Endothelial cell of umbilical vein (primary cell): ENCODE data around the gene MYOG. TPM values are rescaled to one million over a fixed set of nuclear protein-coding genes. Genes with fewer than 3 reads are reported as not detected.

Source experiments
- BruUV-seq: library from RNA; stranded (reverse); fragments of 400-500 nt; replicated peaks from 2 replicates; lab custom pipeline; 2021; lab: Mats Ljungman, UMichigan
- CTCF ChIA-PET: fragments of 300-600, 350-600 bp; sonication (Branson Sonifier 250); formaldehyde crosslinking; loops from one replicate; lab custom pipeline; 2021; ENCODE audit warnings: antibody characterized with exemption, inconsistent platforms; lab: Charles Lee
- POLR2A ChIA-PET: fragments of 300-600, 350-600 bp; sonication (Branson Sonifier 250); formaldehyde crosslinking; loops from one replicate; lab custom pipeline; 2021; ENCODE audit warnings: antibody characterized with exemption, inconsistent platforms; lab: Charles Lee
- DNase-seq: peaks from one replicate; pipeline ENCODE4 v3.0.0-alpha.2; 2011; ENCODE audit warnings: low read depth, low spot score
- FAIRE-seq: peaks from 2 replicates; lab custom pipeline; 2011; peaks lifted over from hg19 to GRCh38; lab: Jason Lieb, UNC
- H2AFZ ChIP-seq: 2 replicates; pipeline ENCODE4 v1.6.0; 2012; ENCODE audit warnings: low read depth, low read length, control low read depth, inconsistent platforms
- H3K27ac ChIP-seq: 2 replicates; pipeline ENCODE4 v1.5.1; 2011; ENCODE audit warnings: low read depth, mild to moderate bottlenecking, control low read depth, low read length, moderate library complexity; ENCODE audit not compliant: insufficient read depth
- H3K27me3 ChIP-seq, 2 experiments: 2 replicates each; pipeline versions ENCODE4 v1.6.0 to v1.6.1; 2011; ENCODE audit warnings: low read length in 2 of 2, mixed read lengths in 1 of 2; ENCODE audit not compliant: control insufficient read depth in 2 of 2, insufficient read depth in 2 of 2
- H3K36me3 ChIP-seq, 2 experiments: 2 replicates in 1 of 2; 3 replicates in 1 of 2; pipeline ENCODE4 v1.5.1; 2011; ENCODE audit warnings: low read length in 2 of 2, mild to moderate bottlenecking in 1 of 2, moderate library complexity in 1 of 2; ENCODE audit not compliant: control insufficient read depth in 2 of 2, insufficient read depth in 2 of 2; ENCODE audit errors: extremely low read depth in 1 of 2
- H3K4me1 ChIP-seq: 3 replicates; pipeline ENCODE4 v1.5.1; 2011; ENCODE audit warnings: mild to moderate bottlenecking, low read length; ENCODE audit not compliant: control insufficient read depth, insufficient read depth; ENCODE audit errors: extremely low read depth
- H3K4me2 ChIP-seq: 2 replicates; pipeline ENCODE4 v1.6.1; 2011; ENCODE audit warnings: low read length, control low read depth, mixed read lengths; ENCODE audit not compliant: insufficient read depth
- H3K4me3 ChIP-seq, 3 experiments: fragments of 200-600 bp in 1 of 3; sonication (generic), shearing (Covaris generic) in 1 of 3; replicated peaks in 1 of 3; 2 replicates each; pipeline ENCODE4 v1.5.1; 2011 to 2016; ENCODE audit warnings: control low read depth in 3 of 3, low read length in 3 of 3, mild to moderate bottlenecking in 2 of 3, inconsistent platforms in 1 of 3, low read depth in 1 of 3, moderate library complexity in 1 of 3; ENCODE audit not compliant: insufficient read depth in 1 of 3
- H3K79me2 ChIP-seq: 2 replicates; pipeline ENCODE4 v1.6.0; 2012; ENCODE audit warnings: low read length, inconsistent platforms; ENCODE audit not compliant: control insufficient read depth, insufficient read depth
- H3K9ac ChIP-seq: replicated peaks from 2 replicates; pipeline ENCODE3; 2011; ENCODE audit warnings: low read length, control low read depth; ENCODE audit not compliant: insufficient read depth; ENCODE audit errors: extremely low read depth
- H3K9me1 ChIP-seq: replicated peaks from 3 replicates; pipeline ENCODE4 v1.6.0; 2011; ENCODE audit warnings: mild to moderate bottlenecking, low read length; ENCODE audit not compliant: control insufficient read depth, insufficient read depth; ENCODE audit errors: extremely low read depth
- H3K9me3 ChIP-seq: replicated peaks from 2 replicates; pipeline ENCODE4 v1.5.1; 2012; ENCODE audit warnings: low read length, inconsistent platforms; ENCODE audit not compliant: control insufficient read depth, insufficient read depth
- H4K20me1 ChIP-seq: replicated peaks from 2 replicates; pipeline ENCODE3; 2011; ENCODE audit warnings: mild to moderate bottlenecking, low read length; ENCODE audit not compliant: control insufficient read depth, insufficient read depth; ENCODE audit errors: extremely low read depth
- EZH2 ChIP-seq: IDR thresholded peaks from 2 replicates; pipeline ENCODE4 v1.6.1; 2012; ENCODE audit warnings: borderline replicate concordance, low read depth, mild to moderate bottlenecking, moderate library complexity, low read length, inconsistent platforms; ENCODE audit not compliant: severe bottlenecking
- FOS ChIP-seq: IDR thresholded peaks from 2 replicates; pipeline ENCODE4 v1.6.1; 2011; ENCODE audit warnings: mild to moderate bottlenecking, low read length, moderate library complexity, borderline replicate concordance; ENCODE audit not compliant: insufficient read depth
- GATA2 ChIP-seq: IDR thresholded peaks from 2 replicates; pipeline ENCODE4 v1.7.0; 2011; ENCODE audit warnings: low read depth, mild to moderate bottlenecking, moderate library complexity, mixed read lengths, low read length; ENCODE audit not compliant: insufficient read length, insufficient read depth
- JUN ChIP-seq: IDR thresholded peaks from 2 replicates; pipeline ENCODE4 v1.6.1; 2011; ENCODE audit warnings: borderline replicate concordance, low read depth; ENCODE audit not compliant: insufficient read length, insufficient read depth
- MYC ChIP-seq: IDR thresholded peaks from one replicate; pipeline ENCODE4 v1.6.1; 2011; ENCODE audit warnings: mild to moderate bottlenecking, low read depth, low read length
- POLR2AphosphoS5 ChIP-seq: IDR thresholded peaks from 2 replicates; pipeline ENCODE4 v1.6.1; 2012; ENCODE audit warnings: low read depth, mild to moderate bottlenecking, control low read depth, low read length, moderate library complexity; ENCODE audit not compliant: insufficient read depth
- dilution Hi-C: fragments of 300-500 bp; cut with MboI; formaldehyde crosslinking; loops from one replicate; pipeline ENCODE4 v1.15.0; 2019; ENCODE audit warnings: low sequenced_read_pairs; ENCODE audit not compliant: extremely low pct_ligation_motif_present
- intact Hi-C: fragments of 100-400 bp; cut with micrococcal nuclease; formaldehyde crosslinking; loops from one replicate; pipeline ENCODE4 v1.10.0; 2022
- polyA plus RNA-seq, 4 experiments: library from polyadenylated mRNA; depleted of rRNA in 3 of 4; stranded (reverse) in 3 of 4; unstranded in 1 of 4; fragments of >200 nt; gene quantifications; 2 replicates each; pipeline versions ENCODE4 v1.2.1 to v1.2.3, GENCODE V29; 2011 to 2012; ENCODE audit warnings: missing spikeins in 1 of 4
- total RNA-seq: library from RNA; stranded (reverse); gene quantifications from 2 replicates; pipeline ENCODE4 v1.2.3, GENCODE V29; 2021
- TF ChIP-seq, protein P1 (sequence below): IDR thresholded peaks from 2 replicates; pipeline ENCODE4 v1.6.1; 2011; ENCODE audit not compliant: insufficient read depth, insufficient read length
- TF ChIP-seq, protein P2 (sequence below), 2 donors: IDR thresholded peaks; 1 replicate in 1 of 2; 2 replicates in 1 of 2; pipeline ENCODE4 v1.5.1; 2011; ENCODE audit warnings: low read length in 2 of 2, mild to moderate bottlenecking in 2 of 2, moderate library complexity in 2 of 2, control low read depth in 1 of 2, inconsistent platforms in 1 of 2, low read depth in 1 of 2; ENCODE audit not compliant: insufficient read depth in 1 of 2; ENCODE audit errors: extremely low read depth in 1 of 2

The MYOG gene
- total and polyA plus RNA-seq, 2 donors (not counting 3 experiments of a cell fraction or from before 2014, with no cell fraction given) = not detected

DNA sequence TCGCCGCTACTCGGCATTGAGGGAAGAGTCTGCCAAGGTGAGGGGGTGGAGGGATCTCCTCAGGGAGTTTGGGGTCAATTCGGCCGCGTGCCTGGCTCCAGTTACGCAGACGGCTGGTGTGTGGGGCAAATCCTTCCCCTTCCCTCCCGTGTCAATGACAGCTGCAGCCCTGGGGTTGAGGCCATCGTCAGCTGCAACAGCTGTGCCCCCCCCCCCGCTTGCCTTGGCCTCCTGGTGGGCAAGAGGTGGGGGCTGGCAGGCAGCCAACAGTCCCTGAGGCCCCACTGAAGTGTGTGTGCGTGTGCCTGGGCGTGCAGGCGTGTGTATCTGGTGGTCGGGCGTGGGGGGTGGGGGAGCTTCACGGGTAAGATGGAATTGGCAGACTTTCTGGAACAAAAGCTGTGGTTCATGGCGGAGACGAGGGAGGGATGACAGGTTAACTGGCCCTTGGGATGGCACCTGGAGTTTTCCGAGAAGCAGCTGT, 33.9 kb downstream of the MYOG start:
- Histone ChIP-seq H3K36me3 (no peaks in the 10 kb centered on the region), H3K9me1 (no peaks in the 10 kb centered on the region), H3K4me1 (no peaks in the 10 kb centered on the region), H3K27ac (no peak overlapping the region), H3K4me2 (no peak overlapping the region), H3K9ac (no peak overlapping the region), H3K27me3 (peaks cover 0 to 3% of the 10 kb centered on the region in 2 experiments), H3K79me2 (no peaks in the 10 kb centered on the region), H2AFZ (no peak overlapping the region), H3K4me3 (no peak overlapping the region), H4K20me1 (no peaks in the 10 kb centered on the region), H3K9me3 (no peaks in the 10 kb centered on the region)
- intact Hi-C loops = no loop called here
- TF ChIP-seq, protein P1, sequence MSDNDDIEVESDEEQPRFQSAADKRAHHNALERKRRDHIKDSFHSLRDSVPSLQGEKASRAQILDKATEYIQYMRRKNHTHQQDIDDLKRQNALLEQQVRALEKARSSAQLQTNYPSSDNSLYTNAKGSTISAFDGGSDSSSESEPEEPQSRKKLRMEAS = no peak
- no peak for TF ChIP-seq GATA2
- TF ChIP-seq JUN = no peak
- TF ChIP-seq POLR2AphosphoS5 = no peak
- TF ChIP-seq EZH2 = no peak
- no peak for FAIRE-seq
- dilution Hi-C loops = no loop called here
- BruUV-seq = no TSS peak
- DNase-seq = no peak
- ChIA-PET POLR2A (no interaction called here), CTCF (interaction anchor here (1.3 to 7.5 kb wide), 3 partner anchors 12 to 164 kb away, joined by 3 to 33 read pairs (median 8); no protein-coding TSS in a partner anchor)

DNA sequence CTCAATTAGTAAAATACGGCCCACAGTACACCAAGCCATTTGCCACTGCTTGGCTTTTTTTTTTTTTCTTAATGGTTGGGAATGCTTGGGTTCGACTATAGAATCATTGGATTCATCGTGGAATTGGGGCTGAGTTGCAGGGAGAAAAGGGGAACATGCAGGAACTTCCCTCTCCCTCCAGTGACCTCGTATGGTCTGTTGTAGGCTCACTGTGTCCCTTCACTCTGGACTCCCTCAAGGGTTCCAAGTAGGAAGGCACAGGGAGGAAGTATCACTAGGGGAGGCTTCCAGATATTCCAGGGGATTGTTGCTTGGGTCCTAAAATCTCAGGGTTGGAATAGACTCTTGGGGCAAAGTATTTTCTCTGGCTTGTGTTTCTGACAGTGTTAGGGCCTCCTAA, 35.0 kb downstream of the MYOG start:
- DNase-seq (no peak), FAIRE-seq (no peak)
- Histone ChIP-seq H3K4me3 (no peak overlapping the region), H3K9me3 (no peaks in the 10 kb centered on the region), H3K36me3 (no peaks in the 10 kb centered on the region), H3K27me3 (peaks cover 0 to 3% of the 10 kb centered on the region in 2 experiments), H2AFZ (no peak overlapping the region), H3K79me2 (no peaks in the 10 kb centered on the region), H3K4me1 (no peaks in the 10 kb centered on the region), H3K9ac (no peak overlapping the region), H4K20me1 (no peaks in the 10 kb centered on the region), H3K9me1 (no peaks in the 10 kb centered on the region), H3K4me2 (no peak overlapping the region), H3K27ac (no peak overlapping the region)
- TF ChIP-seq GATA2 (no peak), POLR2AphosphoS5 (no peak), FOS (no peak), MYC (no peak)
- TF ChIP-seq, protein P2, sequence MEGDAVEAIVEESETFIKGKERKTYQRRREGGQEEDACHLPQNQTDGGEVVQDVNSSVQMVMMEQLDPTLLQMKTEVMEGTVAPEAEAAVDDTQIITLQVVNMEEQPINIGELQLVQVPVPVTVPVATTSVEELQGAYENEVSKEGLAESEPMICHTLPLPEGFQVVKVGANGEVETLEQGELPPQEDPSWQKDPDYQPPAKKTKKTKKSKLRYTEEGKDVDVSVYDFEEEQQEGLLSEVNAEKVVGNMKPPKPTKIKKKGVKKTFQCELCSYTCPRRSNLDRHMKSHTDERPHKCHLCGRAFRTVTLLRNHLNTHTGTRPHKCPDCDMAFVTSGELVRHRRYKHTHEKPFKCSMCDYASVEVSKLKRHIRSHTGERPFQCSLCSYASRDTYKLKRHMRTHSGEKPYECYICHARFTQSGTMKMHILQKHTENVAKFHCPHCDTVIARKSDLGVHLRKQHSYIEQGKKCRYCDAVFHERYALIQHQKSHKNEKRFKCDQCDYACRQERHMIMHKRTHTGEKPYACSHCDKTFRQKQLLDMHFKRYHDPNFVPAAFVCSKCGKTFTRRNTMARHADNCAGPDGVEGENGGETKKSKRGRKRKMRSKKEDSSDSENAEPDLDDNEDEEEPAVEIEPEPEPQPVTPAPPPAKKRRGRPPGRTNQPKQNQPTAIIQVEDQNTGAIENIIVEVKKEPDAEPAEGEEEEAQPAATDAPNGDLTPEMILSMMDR (IDR thresholded peaks at IDR 0.05; ENCODE audit: extremely low read depth in 1 of 2, insufficient read depth in 1 of 2, low read depth in 1 of 2, low read length in 2 of 2) = no peak
- TF ChIP-seq, protein P1 = no peak
- CTCF ChIA-PET = interaction anchor here (2.4 to 7.5 kb wide), 2 partner anchors 11 to 67 kb away, joined by 8 to 33 read pairs; no protein-coding TSS in a partner anchor
- dilution Hi-C loops (no loop called here), intact Hi-C loops (no loop called here)
- POLR2A ChIA-PET = no interaction called here
- no TSS peak for BruUV-seq
